KMS-11 (cell line): Measurements from ENCODE around the gene NR4A1.

ENCODE experiments used
- H2AFZ ChIP-seq: fragments of 200-600 bp; sonication (generic); 2 replicates; pipeline ENCODE4 v1.6.1; 2016; ENCODE audit warnings: antibody characterized with exemption, mixed run types, low read depth
- H3K27ac ChIP-seq: fragments of 200-600 bp; sonication (generic); 2 replicates; pipeline ENCODE4 v1.6.1; 2016; ENCODE audit warnings: mild to moderate bottlenecking, mixed run types
- H3K27me3 ChIP-seq: fragments of 200-600 bp; sonication (generic); 2 replicates; pipeline ENCODE4 v1.6.1; 2017; ENCODE audit warnings: mild to moderate bottlenecking, low read depth, mixed run types, moderate library complexity; ENCODE audit not compliant: insufficient read depth
- H3K36me3 ChIP-seq: fragments of 200-600 bp; sonication (generic); 2 replicates; pipeline ENCODE4 v1.6.1; 2017; ENCODE audit warnings: mild to moderate bottlenecking, mixed run types; ENCODE audit not compliant: insufficient read depth
- H3K4me1 ChIP-seq: fragments of 200-600 bp; sonication (generic); 2 replicates; pipeline ENCODE4 v1.6.1; 2016; ENCODE audit warnings: mild to moderate bottlenecking, low read depth, mixed run types; ENCODE audit not compliant: poor library complexity, severe bottlenecking
- H3K4me2 ChIP-seq: fragments of 200-600 bp; sonication (generic); 2 replicates; pipeline ENCODE4 v1.7.0; 2016; ENCODE audit warnings: mild to moderate bottlenecking, mixed run types
- H3K4me3 ChIP-seq: fragments of 200-600 bp; sonication (generic); IDR thresholded peaks from 2 replicates; pipeline ENCODE4 v1.6.1; 2017; ENCODE audit warnings: low read depth, low read length, mixed read lengths; ENCODE audit not compliant: insufficient read depth
- H3K79me2 ChIP-seq: fragments of 200-600 bp; sonication (generic); 2 replicates; pipeline ENCODE4 v1.6.1; 2016; ENCODE audit warnings: low read depth, mixed run types; ENCODE audit not compliant: insufficient read depth
- H3K9ac ChIP-seq: fragments of 200-600 bp; sonication (generic); 2 replicates; pipeline ENCODE4 v1.6.1; 2016; ENCODE audit warnings: mild to moderate bottlenecking, mixed run types
- H4K20me1 ChIP-seq: fragments of 200-600 bp; sonication (generic); 2 replicates; pipeline ENCODE4 v1.6.1; 2016; ENCODE audit warnings: mild to moderate bottlenecking, mixed run types; ENCODE audit not compliant: insufficient read depth
- CTCF ChIP-seq: fragments of 200-600 bp; sonication (generic); conservative IDR thresholded peaks from 2 replicates; pipeline ENCODE4 v1.6.1; 2017; ENCODE audit warnings: low read depth, mild to moderate bottlenecking, antibody characterized with exemption, low read length, moderate library complexity, mixed read lengths

The NR4A1 gene

GRCh38 chr12:52080403-52081251 is 29.4 kb downstream of the NR4A1 start:
- Histone ChIP-seq H3K4me3 (no peak overlapping the region), H2AFZ (no peak overlapping the region), H3K9ac (no peak overlapping the region), H3K27me3 (no peaks in the 10 kb centered on the region), H3K36me3 (no peaks in the 10 kb centered on the region), H4K20me1 (no peaks in the 10 kb centered on the region), H3K4me2 (no peak overlapping the region; the same call in 1 of the 2 replicates), H3K79me2 (no peaks in the 10 kb centered on the region), H3K27ac (no peak overlapping the region), H3K4me1 (peaks cover 31% of the 10 kb centered on the region)
- no peak for TF ChIP-seq CTCF

GRCh38 chr12:52081263-52081733 is 30.1 kb downstream of the NR4A1 start:
- Histone ChIP-seq H3K4me1 (peaks cover 31% of the 10 kb centered on the region), H3K4me3 (no peak overlapping the region), H2AFZ (no peak overlapping the region), H3K36me3 (no peaks in the 10 kb centered on the region), H3K4me2 (no peak overlapping the region; the same call in 1 of the 2 replicates), H3K79me2 (no peaks in the 10 kb centered on the region), H3K27ac (no peak overlapping the region), H4K20me1 (no peaks in the 10 kb centered on the region), H3K27me3 (no peaks in the 10 kb centered on the region), H3K9ac (no peak overlapping the region)
- no peak for TF ChIP-seq CTCF

GRCh38 chr12:52082026-52082668 is 30.9 kb downstream of the NR4A1 start:
- Histone ChIP-seq H3K4me3 (no peak overlapping the region), H3K27ac (no peak overlapping the region), H3K4me1 (peaks cover 31% of the 10 kb centered on the region), H3K4me2 (no peak overlapping the region), H4K20me1 (no peaks in the 10 kb centered on the region), H3K79me2 (no peaks in the 10 kb centered on the region), H2AFZ (no peak overlapping the region), H3K9ac (no peak overlapping the region), H3K27me3 (no peaks in the 10 kb centered on the region), H3K36me3 (no peaks in the 10 kb centered on the region)
- TF ChIP-seq CTCF, result no peak

- Histone ChIP-seq H2AFZ (no peak overlapping the region), H3K27me3 (no peaks in the 10 kb centered on the region), H3K27ac (no peak overlapping the region), H3K36me3 (no peaks in the 10 kb centered on the region), H3K4me3 (no peak overlapping the region), H3K9ac (no peak overlapping the region), H3K79me2 (no peaks in the 10 kb centered on the region), H3K4me2 (peak overlapping the region; percentile 6; the same call in 1 of the 2 replicates), H3K4me1 (peaks cover 31% of the 10 kb centered on the region), H4K20me1 (no peaks in the 10 kb centered on the region)
- TF ChIP-seq CTCF, result no peak
Observed at GRCh38 chr12:52082669-52082987, 31.4 kb downstream of the NR4A1 start.
